ENCODE results near the gene TTC7B. TPM values are rescaled to one million over a fixed set of nuclear protein-coding genes. Genes with fewer than 3 reads are reported as not detected.

The TTC7B gene
- polyA plus RNA-seq, 1 donor (not counting 4 experiments of a cell fraction or from before 2014, with no cell fraction given) = 21.4 TPM

DNA sequence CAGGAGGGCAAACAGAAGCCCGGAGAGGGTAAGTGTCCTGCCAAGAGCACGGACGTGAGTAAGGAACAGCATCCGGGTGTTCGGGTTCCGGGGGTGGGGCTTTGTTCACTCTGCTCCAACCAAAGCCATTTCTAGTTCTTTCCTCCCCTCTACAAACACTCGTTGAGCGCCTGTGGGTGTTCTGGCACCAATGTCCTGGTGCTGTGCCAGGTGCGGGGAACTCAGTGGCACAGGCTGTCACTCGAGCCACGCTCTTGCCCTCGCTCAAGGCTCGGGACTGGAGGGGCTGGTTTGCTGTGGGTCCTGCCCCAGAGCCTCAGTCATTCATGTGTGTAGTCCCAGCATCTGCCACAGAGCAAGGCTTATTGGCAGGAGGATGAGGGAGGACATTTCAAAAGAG lies 261.9 kb downstream of the TTC7B start:
- DNase-seq (ENCODE audit: low read depth, low spot score) = no peak
- no peak for FAIRE-seq
- H3K27ac ChIP-seq (ENCODE audit: control insufficient read depth, insufficient read depth, low read length) = no peak overlapping the region
- H3K36me3 ChIP-seq (ENCODE audit: control insufficient read depth in 2 of 2, extremely low read depth in 1 of 2, insufficient read depth in 2 of 2, low read length in 2 of 2) = no peaks in the 10 kb centered on the region
- no peaks in the 10 kb centered on the region for H4K20me1 ChIP-seq (ENCODE audit: control insufficient read depth, extremely low read depth, insufficient read depth, low read length)
- no peaks in the 10 kb centered on the region for H3K27me3 ChIP-seq (ENCODE audit: control insufficient read depth, extremely low read depth, insufficient read depth, low read length)
- dilution Hi-C loops (cut with MboI; ENCODE audit: extremely low pct_ligation_motif_present, low sequenced_read_pairs) = no loop called here
- H3K9me3 ChIP-seq (ENCODE audit: control insufficient read depth, low read depth, low read length) = no peaks in the 10 kb centered on the region
- H2AFZ ChIP-seq (ENCODE audit: control insufficient read depth, low read length) = no peak overlapping the region
- H3K4me1 ChIP-seq (ENCODE audit: control insufficient read depth, extremely low read depth, insufficient read depth, low read length) = peaks cover 3% of the 10 kb centered on the region
- peak overlapping the region; percentile 22 for H3K4me2 ChIP-seq (ENCODE audit: control insufficient read depth, extremely low read depth, insufficient read depth, low read depth, low read length)
- H3K79me2 ChIP-seq (ENCODE audit: control insufficient read depth, insufficient read depth, low read length) = no peaks in the 10 kb centered on the region
- TF ChIP-seq EZH2 (IDR thresholded peaks at IDR 0.05; ENCODE audit: low read length) = no peak
- TF ChIP-seq, protein P1, sequence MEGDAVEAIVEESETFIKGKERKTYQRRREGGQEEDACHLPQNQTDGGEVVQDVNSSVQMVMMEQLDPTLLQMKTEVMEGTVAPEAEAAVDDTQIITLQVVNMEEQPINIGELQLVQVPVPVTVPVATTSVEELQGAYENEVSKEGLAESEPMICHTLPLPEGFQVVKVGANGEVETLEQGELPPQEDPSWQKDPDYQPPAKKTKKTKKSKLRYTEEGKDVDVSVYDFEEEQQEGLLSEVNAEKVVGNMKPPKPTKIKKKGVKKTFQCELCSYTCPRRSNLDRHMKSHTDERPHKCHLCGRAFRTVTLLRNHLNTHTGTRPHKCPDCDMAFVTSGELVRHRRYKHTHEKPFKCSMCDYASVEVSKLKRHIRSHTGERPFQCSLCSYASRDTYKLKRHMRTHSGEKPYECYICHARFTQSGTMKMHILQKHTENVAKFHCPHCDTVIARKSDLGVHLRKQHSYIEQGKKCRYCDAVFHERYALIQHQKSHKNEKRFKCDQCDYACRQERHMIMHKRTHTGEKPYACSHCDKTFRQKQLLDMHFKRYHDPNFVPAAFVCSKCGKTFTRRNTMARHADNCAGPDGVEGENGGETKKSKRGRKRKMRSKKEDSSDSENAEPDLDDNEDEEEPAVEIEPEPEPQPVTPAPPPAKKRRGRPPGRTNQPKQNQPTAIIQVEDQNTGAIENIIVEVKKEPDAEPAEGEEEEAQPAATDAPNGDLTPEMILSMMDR (optimal IDR thresholded peaks at IDR 0.05 in 1 of 3, IDR thresholded peaks at IDR 0.05 in 1 of 3, conservative IDR thresholded peaks at IDR 0.05 in 1 of 3; ENCODE audit: extremely low read depth in 1 of 3, insufficient read depth in 2 of 3, low read length in 3 of 3) = no peak
- no peak overlapping the region for H3K4me3 ChIP-seq (ENCODE audit: control insufficient read depth in 2 of 3, extremely low read depth in 1 of 3, insufficient read depth in 2 of 3, low read depth in 1 of 3, low read length in 3 of 3)
- no peak overlapping the region for H3K9ac ChIP-seq (ENCODE audit: control insufficient read depth, extremely low read depth, insufficient read depth, low read length)
- H3K9me1 ChIP-seq (ENCODE audit: control insufficient read depth, extremely low read depth, insufficient read depth, low read length) = peaks cover 2% of the 10 kb centered on the region

DNA sequence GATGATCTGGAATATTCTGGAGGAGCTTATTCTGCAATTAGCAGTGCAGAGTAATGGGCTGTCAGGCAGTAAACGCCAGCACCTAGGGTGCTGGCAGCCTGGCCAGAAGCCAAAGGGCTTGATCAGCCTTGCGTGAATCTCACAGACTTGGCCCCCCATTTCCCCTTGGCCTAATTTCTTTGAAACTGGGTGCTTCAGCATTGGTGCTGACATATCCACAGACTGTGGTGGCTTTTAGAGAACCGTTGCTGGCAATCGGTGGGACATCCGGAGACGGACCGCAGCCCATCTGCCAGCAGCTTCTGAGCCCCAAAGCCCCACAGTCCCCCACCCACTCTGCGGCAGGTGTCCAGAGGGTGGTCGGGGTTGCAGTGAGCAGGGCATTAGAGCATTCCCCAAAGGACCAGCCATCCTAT lies 262.3 kb downstream of the TTC7B start:
- Histone ChIP-seq H3K27ac (ENCODE audit: control insufficient read depth, insufficient read depth, low read length) (no peak overlapping the region), H2AFZ (ENCODE audit: control insufficient read depth, low read length) (no peak overlapping the region), H3K4me1 (ENCODE audit: control insufficient read depth, extremely low read depth, insufficient read depth, low read length) (peaks cover 3% of the 10 kb centered on the region), H3K4me3 (ENCODE audit: control insufficient read depth in 2 of 3, extremely low read depth in 1 of 3, insufficient read depth in 2 of 3, low read depth in 1 of 3, low read length in 3 of 3) (no peak overlapping the region), H3K9me3 (ENCODE audit: control insufficient read depth, low read depth, low read length) (no peaks in the 10 kb centered on the region), H4K20me1 (ENCODE audit: control insufficient read depth, extremely low read depth, insufficient read depth, low read length) (no peaks in the 10 kb centered on the region), H3K79me2 (ENCODE audit: control insufficient read depth, insufficient read depth, low read length) (no peaks in the 10 kb centered on the region), H3K36me3 (ENCODE audit: control insufficient read depth in 2 of 2, extremely low read depth in 1 of 2, insufficient read depth in 2 of 2, low read length in 2 of 2) (no peaks in the 10 kb centered on the region), H3K9me1 (ENCODE audit: control insufficient read depth, extremely low read depth, insufficient read depth, low read length) (peaks cover 2% of the 10 kb centered on the region), H3K9ac (ENCODE audit: control insufficient read depth, extremely low read depth, insufficient read depth, low read length) (no peak overlapping the region), H3K4me2 (ENCODE audit: control insufficient read depth, extremely low read depth, insufficient read depth, low read depth, low read length) (peak overlapping the region; percentile 22), H3K27me3 (ENCODE audit: control insufficient read depth, extremely low read depth, insufficient read depth, low read length) (no peaks in the 10 kb centered on the region)
- no peak for DNase-seq (ENCODE audit: low read depth, low spot score)
- TF ChIP-seq EZH2 (IDR thresholded peaks at IDR 0.05; ENCODE audit: low read length) = no peak
- TF ChIP-seq, protein P1 (optimal IDR thresholded peaks at IDR 0.05 in 1 of 3, IDR thresholded peaks at IDR 0.05 in 1 of 3, conservative IDR thresholded peaks at IDR 0.05 in 1 of 3; ENCODE audit: extremely low read depth in 1 of 3, insufficient read depth in 2 of 3, low read length in 3 of 3) = no peak
- no peak for FAIRE-seq
- dilution Hi-C loops (cut with MboI; ENCODE audit: extremely low pct_ligation_motif_present, low sequenced_read_pairs) = no loop called here

All from keratinocyte (primary cell).